Inflammatory macrophage treated with lipopolysaccharide for 4 hours (primary cell): ENCODE data around the gene CYB5RL.
"Not testable (repeated sequence)": the region's sequence is repeated elsewhere in the genome, so short reads cannot be mapped to it uniquely, and the experiment has no call there.

Source experiments
- DNase-seq: peaks from one replicate; pipeline ENCODE4 v3.0.0-alpha.2; 2020

The CYB5RL gene

DNA sequence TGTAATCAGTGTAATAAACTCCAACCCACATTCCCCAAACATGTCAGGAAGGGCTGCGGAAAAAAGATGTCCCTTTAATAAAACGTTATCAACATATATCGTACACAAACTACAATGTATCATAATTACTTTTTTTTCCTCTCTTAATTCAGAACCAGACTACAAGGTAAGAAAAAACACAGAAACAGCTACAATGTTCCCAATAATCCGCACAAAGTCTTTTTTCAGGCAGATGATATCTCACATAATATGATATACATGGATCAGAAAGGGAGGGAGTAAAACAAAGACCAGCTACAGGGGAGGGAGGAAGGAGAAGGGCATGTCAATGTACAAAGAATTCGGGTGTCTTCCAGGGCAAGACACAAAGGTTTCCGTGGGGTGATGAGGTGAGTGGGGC, 25.5 kb upstream of the CYB5RL start:
- no peak for DNase-seq

DNA sequence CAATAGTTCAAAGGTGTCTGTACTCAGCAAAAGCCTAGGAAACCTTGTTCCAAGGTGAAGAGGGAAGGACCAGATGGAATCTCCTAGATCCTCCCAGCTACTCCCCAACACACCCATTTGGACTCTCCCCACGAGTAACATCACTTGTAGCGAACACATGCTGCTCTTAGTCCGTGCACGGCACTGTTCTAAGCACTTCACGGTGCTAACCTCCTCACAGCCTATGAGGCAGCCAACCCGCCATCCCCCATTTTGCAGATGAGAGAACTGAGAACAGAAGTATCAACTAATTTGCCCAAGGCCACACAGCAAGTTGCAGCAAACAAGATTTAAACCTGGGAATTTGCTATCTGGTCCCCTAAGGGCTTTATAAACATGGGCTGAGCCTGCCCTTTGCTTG, 24.4 kb upstream of the CYB5RL start:
- no peak for DNase-seq

DNA sequence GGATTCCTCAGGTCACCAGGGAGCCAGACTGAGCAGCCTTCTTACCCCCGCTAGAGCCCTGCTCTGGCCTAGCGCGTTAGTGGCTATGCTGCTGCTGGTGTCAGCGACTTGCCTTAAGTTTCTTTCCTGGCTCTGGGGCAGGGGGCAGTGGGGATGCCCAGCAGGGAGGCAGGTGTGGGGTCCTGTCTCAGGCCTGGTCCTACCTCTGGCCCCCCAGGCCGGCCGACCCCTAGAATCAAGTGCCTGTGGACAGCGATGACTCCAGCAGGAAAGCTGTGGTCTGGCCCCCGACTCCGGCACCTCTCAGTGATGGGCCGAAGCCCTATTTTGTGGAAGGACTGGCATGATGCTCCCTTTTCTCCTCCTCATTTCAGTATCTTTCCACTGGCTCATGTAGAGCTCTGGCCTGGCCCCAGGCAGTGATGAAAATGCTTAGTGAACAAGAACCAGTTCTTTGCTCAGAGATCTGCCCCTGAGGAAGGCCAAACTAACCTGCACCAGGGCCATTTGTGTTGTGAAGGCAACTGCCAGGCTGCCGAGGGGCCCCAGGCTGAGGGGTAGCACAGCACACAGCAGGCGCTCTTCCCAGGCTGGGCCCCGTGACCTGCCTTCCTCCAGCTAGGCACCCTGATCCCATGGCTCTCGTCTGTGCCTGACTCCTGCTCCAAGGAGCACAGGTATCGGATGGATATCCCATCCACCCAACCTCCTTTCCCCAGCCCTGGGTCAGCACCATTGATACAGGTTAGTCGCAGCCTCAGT, 23.8 kb upstream of the CYB5RL start:
- no peak for DNase-seq

DNA sequence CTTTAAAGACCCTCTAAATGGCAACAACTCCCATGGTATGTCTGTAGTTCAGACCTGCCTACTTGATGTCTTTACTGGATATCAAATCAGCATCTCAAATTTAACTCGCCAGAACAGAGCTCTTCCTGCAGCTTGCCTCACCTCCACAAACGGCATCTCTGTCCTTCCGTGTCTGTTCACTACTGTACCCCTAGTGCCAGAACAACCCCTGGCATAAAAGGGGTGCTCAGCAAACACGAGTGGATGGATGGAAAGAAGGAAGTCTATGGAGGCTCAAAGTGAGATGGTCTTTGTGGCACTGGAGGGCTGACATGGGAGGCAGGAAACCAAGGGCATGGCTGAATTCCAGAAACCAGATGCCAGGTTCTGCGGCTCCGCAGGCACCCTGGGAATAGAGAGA, 22.9 kb upstream of the CYB5RL start:
- DNase-seq = no peak

DNA sequence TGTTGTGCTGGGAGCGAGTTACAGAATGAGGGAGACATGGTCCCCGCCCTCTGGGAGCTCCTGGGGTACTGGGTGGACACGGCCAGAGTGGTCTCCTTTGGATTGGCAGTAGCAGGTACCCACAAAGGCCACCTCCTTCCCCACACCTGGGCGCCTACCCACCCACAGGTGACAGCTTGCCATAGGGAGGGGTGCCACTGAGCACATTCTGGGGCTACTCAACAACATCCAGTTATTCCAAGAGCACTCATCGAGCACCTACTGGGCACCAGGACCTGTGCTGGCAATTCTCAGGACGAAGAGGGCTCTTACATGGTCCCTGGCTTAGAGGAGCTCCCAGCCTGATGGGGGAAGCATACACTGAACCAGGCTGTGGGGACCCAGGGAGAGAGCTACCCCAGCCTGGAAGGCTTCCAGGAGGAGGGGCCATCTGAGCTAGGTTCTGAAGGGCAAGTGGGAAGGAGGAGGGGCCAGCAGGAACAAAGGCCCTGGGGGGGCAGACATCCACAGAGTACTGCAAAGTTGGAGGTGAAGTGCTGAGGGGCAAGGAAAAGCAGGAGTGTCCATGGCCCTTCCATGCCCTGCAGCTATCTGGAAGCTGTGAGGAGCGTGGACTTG, 22.1 kb upstream of the CYB5RL start:
- DNase-seq = no peak

DNA sequence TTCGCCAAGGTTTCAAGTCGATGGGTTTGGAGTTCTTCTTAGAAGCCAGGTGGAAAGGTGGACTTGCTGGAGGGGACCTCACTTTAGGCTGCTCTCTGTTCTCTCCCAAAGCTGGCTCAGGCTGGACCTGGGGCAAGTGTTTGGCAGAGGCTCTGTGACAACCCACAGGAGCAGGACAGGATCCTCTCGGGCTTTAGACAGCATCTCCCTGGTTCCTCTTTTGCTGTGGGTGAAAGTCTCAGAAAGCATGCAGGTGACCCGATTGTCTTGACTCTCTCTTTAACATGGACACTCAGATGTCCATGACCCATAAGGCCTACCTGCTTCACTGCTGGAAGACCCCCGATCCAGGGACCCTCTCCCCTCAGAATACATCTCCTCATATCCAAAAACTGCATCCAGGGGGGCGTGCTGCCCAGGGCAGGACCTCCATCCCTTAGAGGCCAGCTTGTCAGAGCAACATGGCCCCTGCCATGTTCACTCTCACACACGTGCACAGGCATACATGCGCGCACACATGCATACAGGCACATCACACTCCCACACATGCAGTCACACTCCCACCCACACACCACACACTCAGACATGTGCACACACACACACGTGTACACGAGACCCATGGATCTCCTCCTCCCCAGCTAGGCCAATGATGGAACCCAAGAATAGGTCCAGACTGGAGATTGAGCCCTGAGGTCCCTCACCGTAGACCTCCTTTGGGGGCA, 21.4 kb upstream of the CYB5RL start:
- no peak for DNase-seq

DNA sequence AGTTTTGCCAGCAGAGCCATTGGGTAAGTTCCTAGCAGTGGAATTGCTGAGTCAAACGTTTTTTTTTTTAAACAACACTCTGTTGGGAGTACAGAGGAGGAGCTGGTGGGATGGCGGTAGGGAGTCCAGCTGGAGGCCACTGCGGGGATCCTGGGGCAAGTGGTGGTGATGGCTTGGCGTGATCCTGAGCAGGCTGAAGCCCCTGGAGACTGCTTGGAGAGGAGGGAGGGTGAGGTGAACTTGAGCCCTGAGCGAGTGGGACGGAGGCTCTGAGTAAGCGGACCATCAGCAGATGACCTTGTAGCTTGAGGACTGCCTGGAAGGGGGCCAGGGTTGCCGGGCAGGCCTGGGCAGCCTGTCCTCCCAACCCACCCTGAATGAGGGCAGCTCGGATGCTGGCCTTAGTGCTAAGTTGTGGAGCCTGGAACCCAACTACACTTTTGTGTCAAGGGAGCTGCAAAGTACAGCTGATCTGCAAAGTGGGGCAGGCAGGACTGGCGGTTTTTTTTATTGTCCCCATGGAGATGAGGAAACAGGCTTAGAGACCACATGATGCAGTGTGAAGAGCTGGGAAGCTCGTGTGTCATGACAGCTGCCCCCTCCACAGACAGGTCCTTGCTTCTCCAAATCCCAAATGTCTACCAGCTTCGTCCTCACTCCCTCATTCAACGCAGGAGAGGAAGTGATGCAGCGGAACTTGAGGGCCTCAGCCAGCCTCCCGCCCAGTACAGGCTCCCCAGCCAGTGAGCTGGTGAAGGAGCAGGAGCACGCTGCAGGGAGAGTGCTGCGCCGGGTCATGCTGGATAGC, 20.4 kb upstream of the CYB5RL start:
- DNase-seq = peak; percentile 85

DNA sequence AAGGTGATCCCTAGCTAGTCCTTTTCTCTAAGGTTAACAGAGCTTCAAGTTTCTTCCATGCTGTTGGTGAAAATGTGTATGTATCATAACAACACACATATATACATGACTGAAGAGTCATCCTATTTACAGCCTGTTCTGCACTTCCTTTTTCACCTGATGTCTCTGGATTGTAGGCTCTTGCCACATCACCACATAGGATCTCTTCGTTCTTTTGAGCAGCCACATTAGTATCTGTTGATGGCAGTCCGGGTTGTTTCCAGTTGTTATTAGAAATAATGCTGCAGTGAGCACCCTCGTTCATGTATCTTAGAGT, 19.8 kb upstream of the CYB5RL start:
- DNase-seq = peak; percentile 43

DNA sequence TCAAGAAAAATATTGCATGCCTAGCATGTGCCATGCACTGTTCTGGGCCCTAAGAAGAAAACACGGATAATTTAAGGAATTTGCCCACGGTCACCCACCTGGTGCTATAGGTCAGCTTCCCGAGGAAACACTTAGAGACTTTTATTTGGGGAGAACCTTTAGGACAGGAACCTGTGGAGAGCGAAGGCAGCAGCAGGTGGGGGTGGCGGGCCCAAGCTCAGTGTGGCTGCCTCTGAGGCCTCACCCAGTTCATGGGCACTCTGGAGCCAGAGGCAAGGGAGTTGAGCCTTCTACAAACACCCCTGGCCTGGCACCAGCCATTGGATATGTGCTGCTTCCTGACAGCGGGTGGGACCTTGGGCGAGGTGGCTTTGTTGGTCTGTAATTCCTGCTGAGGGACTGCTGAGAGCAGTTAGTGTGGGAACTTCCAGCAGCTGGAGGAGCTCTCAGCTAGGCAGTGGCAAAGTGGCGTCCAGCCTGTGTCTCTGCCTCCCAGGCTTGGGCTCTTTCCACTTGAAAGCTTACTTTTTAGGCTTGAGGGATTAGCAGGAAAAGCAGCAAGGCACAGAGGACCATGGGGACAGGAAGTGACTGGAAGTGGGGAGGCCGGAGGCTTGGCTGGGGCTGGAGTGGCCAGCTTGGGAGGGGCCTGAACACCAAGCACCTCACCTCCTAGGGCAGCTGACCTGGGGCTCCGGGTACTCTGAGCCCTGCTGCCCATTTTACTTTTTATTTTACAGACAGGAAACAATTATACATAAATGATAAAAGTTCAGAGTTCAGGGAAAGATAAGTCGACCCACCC, 19.3 kb upstream of the CYB5RL start:
- DNase-seq = no peak

DNA sequence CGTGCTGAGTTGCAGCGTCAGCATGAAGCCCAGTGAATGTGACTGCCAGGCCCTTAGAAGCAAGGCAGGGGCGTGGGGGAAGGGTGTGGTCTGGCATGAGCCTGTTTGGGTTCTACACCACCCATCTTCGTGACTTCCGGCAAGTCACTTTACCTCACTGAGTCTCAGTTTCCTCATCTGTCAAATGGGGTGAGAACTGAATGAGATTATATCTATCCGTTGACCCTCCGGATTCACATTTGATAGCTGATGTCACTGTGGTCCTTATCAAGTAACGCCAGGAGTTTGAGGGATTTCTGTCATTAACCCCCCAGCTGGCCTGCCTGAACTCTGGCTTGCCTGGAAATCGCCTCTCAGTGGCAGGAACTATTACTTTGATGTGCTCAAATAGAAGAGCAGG, 15.7 kb upstream of the CYB5RL start:
- DNase-seq = no peak

DNA sequence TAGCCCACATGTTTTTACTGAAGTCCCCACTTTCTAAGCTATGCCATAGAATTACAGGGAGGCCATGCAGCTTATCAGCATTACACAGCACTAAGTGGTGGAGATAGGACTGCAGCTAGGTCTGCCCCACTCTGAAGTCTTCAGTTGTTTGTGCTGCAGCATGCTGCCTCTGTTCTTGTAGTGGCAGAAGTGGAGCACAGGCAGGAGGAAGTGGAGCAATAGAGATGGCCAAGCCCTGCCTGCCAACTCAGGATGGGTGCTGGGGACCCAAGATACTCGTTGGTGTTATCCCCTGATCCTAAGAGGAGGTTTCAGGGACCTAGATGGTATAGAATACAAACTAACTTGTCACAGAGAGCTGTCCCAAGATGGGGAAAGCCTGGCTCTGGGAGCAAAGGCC, 13.0 kb upstream of the CYB5RL start:
- no peak for DNase-seq

DNA sequence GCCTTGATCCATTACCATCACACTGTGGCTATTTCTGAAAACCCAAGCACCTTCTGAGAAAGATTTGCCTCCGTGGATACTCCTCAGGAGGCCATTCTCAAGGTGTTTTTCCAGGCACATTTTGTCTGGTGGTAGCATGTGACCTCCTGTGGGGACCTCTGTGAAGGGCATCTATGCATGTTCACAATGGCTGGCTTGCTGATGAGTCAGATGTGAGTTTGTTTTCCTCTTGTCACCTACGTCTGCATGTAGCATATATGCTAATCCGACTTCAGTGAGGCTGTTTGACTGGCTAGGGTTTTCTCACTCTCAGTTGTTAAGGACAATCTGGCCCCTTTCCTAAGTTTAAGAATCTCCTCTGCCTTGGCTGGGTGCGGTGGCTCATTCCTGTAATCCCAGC, 8.1 kb upstream of the CYB5RL start:
- DNase-seq = not testable (repeated sequence)

DNA sequence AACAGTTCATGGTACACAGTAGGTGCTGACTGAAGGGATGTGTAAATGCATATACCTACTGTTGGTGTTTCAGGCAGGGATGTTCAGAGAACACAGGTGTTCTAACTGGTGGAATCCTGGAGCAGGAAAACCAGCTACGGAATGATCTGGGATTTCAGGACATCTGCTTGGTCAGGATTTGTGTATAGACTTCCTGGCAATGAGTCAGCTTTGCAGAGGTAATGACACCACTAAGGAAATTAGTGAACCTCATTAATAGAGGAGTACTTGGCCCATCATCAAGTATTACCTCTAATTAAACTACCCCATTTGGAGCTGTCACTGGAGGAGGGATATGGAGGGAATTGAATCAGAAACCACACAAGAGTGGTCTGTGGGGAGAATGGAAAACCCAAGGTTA, 7.5 kb upstream of the CYB5RL start:
- DNase-seq = no peak

DNA sequence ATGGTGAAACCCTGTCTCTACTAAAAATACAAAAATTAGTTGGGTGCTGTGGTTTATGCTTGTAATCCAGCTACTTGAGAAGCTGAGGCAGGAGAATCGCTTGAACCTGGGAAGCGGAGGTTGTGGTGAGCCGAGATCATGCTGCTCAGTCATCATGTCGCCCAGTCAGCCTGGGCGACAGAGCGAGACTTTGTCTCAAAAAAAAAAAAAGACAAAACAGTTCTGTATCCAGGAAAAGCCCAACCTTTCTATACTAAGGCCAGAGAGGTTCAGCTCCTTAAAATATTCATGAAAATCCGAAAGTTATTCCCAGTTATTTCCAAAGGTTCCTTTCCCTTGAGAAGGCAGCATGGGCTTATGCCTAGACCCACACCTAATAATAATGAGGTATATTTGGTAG, 4.4 kb upstream of the CYB5RL start:
- no peak for DNase-seq

DNA sequence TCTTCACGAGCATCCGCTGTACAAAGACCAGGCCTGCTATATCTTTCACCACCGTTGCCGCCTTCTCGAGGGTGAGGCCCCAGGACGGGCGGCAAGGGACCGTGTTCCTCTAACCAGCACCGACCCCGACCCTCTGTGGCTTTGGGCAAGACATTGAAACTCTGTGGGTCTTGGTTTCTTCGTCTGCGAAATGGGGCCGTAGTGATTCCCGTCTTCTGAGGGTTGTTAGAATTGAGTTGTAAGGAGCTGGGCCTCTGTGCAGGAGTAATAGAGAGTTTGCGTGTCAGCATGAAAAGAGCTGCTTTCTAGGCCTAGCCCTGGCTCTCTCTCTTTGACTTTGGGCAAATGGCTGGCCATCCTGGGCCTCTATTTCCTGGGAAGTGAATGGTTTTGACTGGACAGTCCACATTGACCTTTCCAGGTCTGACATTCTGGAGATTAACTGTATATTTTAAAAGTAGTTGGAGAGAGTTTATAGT, 728 bp upstream of the CYB5RL start:
- peak; percentile 2 for DNase-seq

DNA sequence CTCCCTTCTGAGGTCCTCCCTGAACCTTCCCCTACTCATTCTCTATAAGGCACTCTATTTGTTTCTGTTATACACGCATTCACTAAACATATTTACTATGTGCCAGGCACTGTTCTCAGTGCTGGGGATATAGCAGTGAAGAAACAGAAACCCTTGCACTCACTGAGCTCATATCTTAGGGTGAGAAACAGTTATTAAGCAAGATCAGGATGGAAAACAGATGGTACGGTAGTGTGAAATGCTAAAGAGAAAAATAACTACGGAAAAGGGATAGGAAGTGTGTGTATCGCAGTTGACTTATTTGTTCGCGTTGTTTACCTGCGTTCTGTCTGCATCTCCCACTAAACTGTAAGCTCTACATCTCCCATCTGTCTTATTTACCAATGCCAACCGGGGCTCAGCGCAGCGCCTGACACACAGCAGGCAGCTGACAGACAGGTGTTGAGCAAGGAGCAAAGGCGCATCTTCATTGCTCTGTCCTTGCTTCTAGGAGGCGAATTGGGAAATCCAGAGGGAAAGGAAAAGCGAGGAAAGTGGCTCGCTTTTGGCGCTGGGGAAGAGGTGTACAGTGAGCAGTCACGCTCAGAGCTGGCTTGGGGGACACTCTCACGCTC, 572 bp downstream of the CYB5RL start:
- peak; percentile 32 for DNase-seq

DNA sequence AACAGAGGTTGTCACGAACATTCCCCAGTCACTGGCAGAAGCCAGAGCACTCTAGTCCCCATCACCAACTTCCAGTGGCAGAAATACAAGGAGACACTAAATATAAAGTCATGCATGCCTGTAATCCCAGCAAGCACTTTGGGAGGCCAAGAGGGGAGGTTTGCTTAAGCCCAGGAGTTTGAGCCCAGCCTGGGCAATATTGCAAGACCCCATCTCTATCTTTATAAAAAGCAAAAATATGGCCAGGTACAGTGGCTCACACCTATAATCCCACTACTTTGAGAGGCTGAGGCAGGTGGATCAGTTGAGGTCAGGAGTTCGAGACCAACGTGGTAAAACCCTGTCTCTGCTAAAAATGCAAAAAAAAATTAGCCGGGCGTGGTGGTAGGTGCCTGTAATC, 6.4 kb downstream of the CYB5RL start:
- no peak for DNase-seq

DNA sequence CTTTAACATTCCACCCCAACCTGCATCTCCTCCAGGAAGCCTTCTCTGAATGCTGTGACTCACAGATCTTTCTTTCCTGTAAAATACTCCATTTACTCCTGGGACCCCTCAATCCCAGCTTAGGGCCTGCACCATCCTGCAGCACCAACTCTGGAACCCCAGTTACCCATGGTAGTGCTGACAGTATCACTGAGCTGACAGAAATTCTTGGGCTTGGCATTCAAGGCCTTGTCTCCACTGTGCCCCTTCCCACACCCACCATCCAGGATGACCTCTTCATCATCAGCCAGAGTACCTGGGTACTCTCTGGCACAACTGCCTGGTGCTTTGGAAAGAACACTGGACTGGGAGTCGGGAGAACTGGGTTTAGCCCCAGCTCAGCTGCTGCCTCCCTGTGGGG, 8.3 kb downstream of the CYB5RL start:
- no peak for DNase-seq

DNA sequence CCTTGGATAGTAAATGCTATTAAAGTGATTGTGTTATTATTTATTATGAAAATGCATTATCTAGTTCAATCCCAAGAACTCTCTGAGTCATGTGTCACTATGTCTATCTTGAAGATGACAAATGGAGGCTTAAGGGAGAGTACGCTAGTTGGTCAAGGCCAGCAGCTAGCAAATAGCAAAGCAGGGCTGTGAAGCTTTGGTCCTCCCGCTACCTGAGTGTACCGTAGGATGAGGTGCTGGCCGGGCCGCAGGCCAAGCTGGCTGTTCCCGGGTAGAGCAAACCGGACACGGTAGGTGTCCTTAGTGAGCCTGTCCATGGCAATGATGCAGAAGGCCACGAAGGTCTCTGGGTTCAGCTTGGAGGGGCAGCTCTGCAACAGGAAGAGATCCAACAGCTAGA, 9.3 kb downstream of the CYB5RL start:
- no peak for DNase-seq

DNA sequence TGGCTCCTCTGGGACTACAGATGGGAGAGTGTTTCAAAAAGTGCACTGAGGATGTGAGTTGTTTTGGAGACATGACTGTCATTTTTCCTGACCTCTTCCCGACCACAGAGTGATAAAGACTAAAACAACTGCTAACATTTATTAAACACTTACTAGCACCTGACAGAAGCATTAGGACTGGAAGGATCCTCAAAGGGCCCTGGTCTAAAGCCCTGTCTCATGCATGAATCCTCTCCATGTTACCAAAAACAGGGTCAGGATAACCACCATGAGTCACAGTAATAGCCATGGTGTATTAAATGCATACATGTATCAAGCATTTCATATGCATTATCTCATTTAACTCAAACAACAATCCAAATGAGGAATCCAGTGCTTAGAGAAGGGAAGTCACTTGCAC, 11.5 kb downstream of the CYB5RL start:
- DNase-seq = no peak

DNA sequence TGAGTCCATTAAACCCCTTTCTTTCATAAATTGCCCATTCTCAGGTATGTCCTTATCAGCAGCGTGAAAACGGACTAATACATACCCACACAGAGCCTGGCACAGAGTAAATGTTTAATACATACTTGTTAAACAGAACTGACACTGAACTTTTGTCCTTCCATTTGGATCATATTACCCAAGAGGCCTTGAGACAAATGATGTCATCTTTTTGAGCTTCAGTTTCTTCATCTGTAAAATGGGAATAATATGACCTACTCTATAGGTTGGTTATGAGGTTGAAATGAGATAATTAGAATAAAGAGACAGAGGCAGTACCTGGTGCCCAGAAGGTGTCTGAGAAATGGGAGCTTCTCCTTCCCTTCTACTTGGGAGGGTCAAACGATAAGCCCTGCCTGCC, 13.8 kb downstream of the CYB5RL start:
- no peak for DNase-seq

DNA sequence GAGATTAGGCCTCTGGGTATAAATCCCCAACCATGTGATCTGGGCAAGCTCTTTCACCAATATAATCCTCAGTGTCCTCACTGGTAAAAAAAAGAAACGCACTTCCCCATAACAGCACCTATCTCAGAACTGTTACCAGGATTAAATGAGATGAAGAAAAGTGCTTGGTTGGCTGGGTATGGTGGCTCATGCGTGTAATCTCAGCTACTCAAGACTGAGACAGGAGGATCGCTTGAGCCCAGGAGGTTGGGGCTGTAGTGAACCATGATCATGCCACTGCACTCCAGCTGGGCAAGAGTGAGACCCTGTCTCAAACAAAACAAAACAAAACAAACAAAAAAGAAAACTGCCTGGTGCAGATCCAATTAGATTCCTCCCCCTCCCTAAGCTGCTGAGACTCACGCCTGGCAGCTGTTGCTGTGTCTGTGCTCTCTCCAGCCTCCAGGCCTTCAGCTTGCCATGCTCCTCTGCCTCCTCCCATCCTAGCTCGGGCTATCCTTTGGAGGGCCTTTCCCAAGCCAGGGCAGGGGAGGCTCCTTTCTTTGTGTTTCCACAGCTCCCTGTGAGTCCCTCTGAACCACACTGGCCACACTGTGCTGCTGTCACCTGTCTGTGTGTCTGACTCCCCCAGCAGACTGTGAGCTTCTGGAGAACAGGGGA, 19.0 kb downstream of the CYB5RL start:
- no peak for DNase-seq
